Right ventricle myocardium superior (tissue), 1 donor: Measurements from ENCODE around the gene COL25A1. TPM values are rescaled to one million over a fixed set of nuclear protein-coding genes. Genes with fewer than 3 reads are reported as not detected.

ENCODE experiments used
- ATAC-seq: fragments of 200-7000 bp; cut with Tn5 transposase; one replicate; pipeline ENCODE4 v1.9.1; 2020; ENCODE audit warnings: mild to moderate bottlenecking; ENCODE audit not compliant: poor library complexity
- DNase-seq: peaks from one replicate; pipeline ENCODE4 v3.0.0-alpha.2; 2020
- intact Hi-C: fragments of 100-400 bp; cut with DNase I; formaldehyde crosslinking; loops from one replicate; pipeline ENCODE4 v1.11.2; 2022
- total RNA-seq: library from RNA; stranded (reverse); fragmentation: NEBNext Ultra II Directional; extraction: Animal tissue kit (Norgen Biotek cat#: 25700); gene quantifications from one replicate; pipeline ENCODE4 v1.2.1, GENCODE V29; 2021
- donor health status: DM: no; HTN: yes; CAD: no; lungs with severe emphysema.

Gene COL25A1
- total RNA-seq, 1 donor from 2014 or later = 0.24 TPM

DNA sequence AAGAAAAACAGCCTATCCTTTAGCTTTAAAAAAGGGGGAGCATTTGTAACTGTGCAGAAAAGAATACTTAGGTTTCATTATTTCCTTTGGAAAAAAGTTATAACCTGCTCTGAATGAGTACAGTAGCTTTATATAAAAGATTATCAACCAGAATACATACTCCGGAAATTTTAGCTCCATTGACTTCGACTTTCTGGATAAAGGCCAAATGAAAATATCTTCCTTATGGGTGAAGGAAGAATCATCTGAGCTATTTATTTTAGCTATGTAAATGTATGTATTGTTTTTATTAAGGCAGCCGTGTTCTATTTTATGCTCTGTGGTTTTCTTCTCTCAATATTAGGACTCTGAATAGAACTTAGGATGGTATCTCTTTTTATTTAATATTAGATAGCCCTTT is 470.6 kb downstream of the COL25A1 start:
- ATAC-seq (no peak), DNase-seq (no peak)
- intact Hi-C loops = loop anchor here (5.0 kb wide), 1 partner anchor 570 kb away; no protein-coding TSS in a partner anchor

DNA sequence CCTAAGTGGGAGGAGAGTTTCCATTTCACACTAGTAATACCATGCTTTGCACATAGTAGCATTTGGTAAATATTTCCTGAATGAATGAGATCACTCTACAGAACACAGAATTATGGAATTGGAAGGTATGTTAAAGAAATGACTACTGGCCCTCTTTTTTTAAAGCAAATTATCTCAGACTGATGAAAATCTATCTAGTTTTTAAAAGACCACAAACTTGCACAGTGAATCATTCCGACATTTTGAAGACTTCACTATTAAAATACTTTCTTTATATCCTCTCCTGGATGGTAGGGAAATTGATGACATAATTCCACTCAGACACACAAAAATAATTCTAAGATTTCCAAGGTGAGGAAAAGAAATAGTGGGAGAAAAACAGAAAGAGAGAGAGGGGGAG is 471.2 kb downstream of the COL25A1 start:
- intact Hi-C loops = loop anchor here (5.0 kb wide), 1 partner anchor 571 kb away; no protein-coding TSS in a partner anchor

GRCh38 chr4:108830509-108831244 is 471.8 kb downstream of the COL25A1 start:
- intact Hi-C loops = loop anchor here (5.0 kb wide), 1 partner anchor 572 kb away; no protein-coding TSS in a partner anchor
- peak; percentile 95 for ATAC-seq
- peak; percentile 72 for DNase-seq

More for the DNA sequence above, 471.2 kb downstream of the COL25A1 start:
- no peak for DNase-seq
- no peak for ATAC-seq

- DNase-seq (no peak), ATAC-seq (no peak)
- intact Hi-C loops = loop anchor here (5.0 kb wide), 1 partner anchor 572 kb away; no protein-coding TSS in a partner anchor
These were observed 472.4 kb downstream of the COL25A1 start for GRCh38 chr4:108829966-108830492.

GRCh38 chr4:108828620-108829019 is 473.8 kb downstream of the COL25A1 start:
- DNase-seq (no peak), ATAC-seq (peak; percentile 29)
- intact Hi-C loops = no loop called here

DNA sequence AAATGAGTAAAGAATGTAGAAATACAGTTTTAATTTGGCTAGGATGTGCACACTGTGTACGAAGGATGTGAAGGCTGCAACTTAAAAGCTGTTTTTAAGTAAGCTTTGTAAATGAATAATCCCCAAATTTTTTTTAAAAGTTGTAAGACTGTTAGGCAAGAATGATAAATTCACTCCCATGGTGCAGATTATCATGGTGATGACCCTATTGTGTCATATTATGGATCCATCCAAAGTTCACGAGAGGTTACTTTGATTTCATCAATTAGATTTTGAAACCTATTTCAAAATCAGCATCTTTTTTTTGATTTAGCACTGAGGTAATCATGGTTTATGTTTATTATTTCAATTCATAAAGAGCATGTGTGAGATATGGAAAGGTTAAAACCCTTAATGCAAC is 476.7 kb downstream of the COL25A1 start:
- DNase-seq = no peak
- ATAC-seq = no peak
- intact Hi-C loops = no loop called here

DNA sequence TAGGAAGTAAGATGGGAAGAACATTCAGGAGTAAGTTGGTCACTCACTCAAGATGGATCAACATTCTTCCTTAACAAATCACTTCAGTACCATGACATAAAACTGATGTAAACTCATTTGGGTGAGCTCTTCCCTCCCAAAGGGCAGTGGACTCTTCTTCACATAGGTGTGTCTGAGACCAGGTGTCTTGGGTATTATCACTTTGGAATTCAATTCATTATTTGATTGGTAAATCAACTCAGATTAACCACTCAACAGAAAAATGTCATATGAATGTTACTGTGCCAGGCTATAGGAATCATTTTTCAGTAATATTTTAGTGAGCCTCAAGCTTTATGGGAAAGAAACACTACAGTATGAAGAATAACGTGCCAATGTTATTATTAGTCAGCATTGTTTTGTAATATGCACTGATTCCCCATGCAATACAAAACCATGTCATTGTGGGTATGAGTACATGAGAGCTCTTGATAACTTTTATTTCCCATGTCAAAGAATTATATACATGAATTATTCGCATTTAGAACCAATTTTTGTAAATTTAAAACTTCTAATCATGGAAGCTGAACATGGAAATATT is 481.0 kb downstream of the COL25A1 start:
- intact Hi-C loops = no loop called here

DNA sequence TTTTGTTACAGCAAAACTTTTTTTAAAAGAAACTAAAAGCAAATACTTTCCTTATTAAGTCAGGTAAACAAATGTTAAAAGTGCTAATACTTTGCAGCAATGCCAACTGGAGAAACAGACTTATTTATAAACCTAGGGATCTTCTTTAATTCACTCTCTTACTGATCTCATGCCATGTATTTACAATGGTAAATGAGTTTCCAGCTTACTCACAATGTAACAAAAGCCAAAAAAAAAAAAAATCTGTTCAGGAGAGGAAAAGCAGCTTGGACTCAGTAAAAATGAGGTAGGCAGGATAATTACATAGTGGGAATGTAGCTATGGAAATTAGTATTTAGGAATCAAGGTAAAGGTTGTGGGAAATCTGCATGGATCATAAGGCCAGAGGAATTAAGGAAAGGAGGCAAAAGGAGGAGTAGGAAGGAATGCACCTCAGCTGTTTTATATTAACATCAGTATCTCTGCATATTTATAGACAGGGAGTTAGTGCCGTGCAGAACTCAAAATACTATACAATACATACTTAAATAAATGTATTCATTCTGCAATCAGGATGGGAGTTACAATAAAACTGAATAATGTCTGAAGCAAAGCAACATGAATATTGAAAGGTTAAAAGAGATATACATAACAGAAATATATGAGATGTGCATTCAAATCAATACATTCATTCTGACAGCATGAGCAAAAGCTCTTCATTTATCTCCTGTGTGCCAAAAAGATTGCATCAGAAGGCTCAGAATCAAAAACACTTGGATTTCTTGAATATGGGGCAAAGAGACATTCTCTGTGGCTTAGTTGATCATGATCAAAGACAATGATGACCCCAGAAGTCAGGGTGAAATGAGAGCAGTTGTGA is 481.7 kb downstream of the COL25A1 start:
- DNase-seq (no peak), ATAC-seq (no peak)
- intact Hi-C loops = no loop called here

More for the DNA sequence above, 481.0 kb downstream of the COL25A1 start:
- DNase-seq = no peak
- ATAC-seq = no peak

DNA sequence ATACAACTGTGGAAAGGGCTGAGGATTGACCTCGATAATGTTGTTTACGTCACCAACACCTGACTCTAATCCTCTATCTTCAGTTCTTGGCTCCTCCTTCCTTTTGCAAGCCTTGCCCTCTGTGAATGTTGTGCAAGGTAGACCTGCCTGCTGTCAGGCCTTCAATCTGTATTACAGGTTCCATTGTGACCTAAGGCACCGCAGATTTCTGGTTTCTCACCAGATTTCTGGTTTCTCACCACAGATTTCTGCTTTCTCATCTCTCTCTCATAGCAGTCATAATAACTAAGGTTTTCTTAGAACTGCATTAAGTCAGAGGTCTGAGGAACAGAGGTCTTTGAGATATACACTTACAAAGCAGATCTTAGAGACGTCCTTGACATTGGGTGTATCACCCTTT is 488.1 kb downstream of the COL25A1 start:
- ATAC-seq (no peak), DNase-seq (no peak)

DNA sequence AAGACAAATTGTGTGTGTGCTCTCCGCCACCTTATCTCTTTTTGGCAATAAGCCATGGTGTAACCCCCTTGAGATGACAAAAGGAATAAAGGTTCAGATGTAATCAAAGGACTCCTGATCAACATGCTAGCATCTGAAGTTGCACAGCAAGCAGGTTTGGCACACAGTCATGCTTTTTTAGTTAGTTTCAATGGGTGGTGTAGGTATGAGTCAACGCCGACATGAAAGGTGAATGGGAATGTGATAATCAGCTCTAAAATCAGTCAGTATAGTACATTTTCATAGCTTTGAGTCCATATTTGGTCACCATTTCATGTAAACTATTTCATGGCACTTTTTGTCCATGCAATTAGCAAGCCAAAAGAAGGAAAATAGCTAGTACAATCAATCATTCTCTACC is 489.2 kb downstream of the COL25A1 start:
- DNase-seq (no peak), ATAC-seq (no peak)
- intact Hi-C loops = no loop called here

More for the DNA sequence above, 488.1 kb downstream of the COL25A1 start:
- intact Hi-C loops = no loop called here

GRCh38 chr4:108811486-108811885 is 491.0 kb downstream of the COL25A1 start:
- DNase-seq (no peak), ATAC-seq (no peak)
- intact Hi-C loops = no loop called here

DNA sequence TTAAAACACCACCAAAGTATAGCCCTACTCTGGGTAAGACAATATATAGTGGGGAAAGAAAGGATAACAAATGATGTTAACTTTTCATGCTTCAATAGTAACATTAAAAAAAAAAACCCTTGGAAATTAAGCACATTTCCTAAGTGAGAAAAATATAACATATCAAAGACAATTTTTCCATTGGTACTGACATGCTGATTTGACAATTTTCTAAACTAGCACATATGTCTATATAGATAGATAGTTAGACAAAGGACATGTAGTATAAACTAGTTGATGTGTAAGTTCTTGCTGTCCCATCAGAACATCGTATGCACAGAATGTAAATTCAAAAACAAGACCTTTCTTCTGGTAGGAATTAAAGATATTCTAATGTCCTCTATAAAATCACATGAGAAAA is 492.4 kb downstream of the COL25A1 start:
- intact Hi-C loops = no loop called here
- DNase-seq (no peak), ATAC-seq (no peak)

DNA sequence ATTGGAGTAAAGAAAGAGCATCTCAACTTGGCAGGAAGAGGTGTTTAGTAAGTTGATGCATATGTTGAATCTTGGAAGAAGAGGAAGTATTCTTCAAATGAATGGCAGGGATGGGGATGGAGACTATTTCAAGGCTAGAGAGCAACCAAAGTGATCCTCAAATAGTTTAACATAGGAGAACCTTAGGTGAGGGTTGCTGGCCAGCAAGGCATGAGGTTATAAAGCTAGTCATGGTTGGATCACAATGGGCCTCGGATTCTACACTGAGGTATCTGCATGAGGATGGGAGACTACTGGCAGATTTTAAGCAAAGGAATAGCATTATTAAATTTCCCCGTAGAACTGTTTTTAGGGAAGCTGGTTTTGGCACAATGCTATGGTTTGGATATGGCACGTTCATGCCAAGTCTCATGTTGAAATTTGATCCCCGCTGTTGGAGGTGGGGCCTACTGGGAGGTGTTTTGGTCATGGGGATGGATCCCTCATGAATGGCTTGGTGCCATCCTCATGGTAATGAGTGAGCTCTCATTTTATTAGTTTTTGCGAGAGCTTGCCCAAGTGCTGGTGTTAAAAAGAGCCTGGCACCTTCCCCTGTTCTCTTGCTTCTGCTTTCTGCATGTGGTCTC is 497.7 kb downstream of the COL25A1 start:
- intact Hi-C loops = no loop called here
- ATAC-seq (no peak), DNase-seq (no peak)

GRCh38 chr4:108799306-108799705 is 503.2 kb downstream of the COL25A1 start:
- intact Hi-C loops = no loop called here
- no peak for ATAC-seq
- DNase-seq = no peak

DNA sequence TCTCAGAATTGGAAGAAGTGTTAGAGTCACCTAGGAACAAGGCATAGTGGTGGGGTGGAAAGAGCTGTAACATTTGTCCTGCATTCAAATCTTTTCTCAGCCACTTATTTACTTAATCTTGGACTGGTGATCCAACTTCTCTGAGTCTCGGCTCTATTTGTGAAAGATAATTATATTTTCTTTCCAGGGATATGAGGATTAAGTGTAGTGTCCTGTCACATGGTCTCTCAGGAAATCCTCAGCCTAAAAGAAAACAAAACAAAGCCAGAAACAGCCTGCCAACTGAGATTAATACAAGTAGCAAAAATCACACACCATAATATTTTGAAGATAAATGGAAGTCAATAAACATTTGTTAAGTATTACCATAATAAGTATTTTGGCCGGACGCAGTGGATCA is 506.3 kb downstream of the COL25A1 start:
- peak; percentile 14 for ATAC-seq
- intact Hi-C loops = no loop called here
- no peak for DNase-seq

DNA sequence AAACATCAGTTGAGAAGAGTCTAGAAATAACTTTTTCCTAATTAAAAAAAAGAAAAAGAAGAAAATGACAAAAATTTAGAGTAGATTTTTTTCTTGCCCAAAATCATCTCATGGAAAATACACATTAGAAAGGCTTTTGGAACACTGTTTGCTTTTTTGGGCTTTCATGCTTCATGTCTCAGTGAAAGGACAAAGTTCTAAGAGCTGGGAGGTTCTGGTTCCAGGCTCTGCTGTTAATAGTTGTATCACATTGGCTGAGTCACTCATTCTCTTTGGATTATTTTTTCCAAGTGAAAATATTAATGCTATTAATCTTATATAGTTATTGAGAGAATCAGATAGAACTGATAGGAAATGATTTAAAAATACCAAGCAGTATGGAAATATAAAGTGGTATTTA is 506.7 kb downstream of the COL25A1 start:
- intact Hi-C loops = no loop called here
- peak; percentile 32 for ATAC-seq
- DNase-seq = no peak

- no peak for DNase-seq
- peak; percentile 86 for ATAC-seq
- intact Hi-C loops = no loop called here
These were observed 508.3 kb downstream of the COL25A1 start for GRCh38 chr4:108794136-108794535.

DNA sequence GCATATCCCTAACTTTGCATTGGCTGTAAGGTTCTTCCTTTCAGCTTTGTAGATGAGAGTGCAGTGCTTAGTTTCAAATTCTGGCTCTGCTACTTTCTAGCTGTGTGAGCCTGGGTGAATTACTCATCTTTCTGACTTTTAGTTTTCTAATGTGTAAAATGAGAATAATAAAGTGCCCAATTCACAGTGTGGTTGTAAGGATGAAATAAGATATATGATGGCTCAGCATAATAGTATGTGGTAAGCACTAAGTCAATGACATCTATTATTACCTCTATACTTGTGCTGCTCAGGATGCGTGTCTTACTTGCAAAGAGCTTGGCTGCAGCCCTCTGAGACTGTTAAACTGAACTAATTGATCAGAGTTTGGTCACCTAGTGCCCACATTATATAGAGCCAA is 509.0 kb downstream of the COL25A1 start:
- DNase-seq = no peak
- ATAC-seq = no peak
- intact Hi-C loops = no loop called here

DNA sequence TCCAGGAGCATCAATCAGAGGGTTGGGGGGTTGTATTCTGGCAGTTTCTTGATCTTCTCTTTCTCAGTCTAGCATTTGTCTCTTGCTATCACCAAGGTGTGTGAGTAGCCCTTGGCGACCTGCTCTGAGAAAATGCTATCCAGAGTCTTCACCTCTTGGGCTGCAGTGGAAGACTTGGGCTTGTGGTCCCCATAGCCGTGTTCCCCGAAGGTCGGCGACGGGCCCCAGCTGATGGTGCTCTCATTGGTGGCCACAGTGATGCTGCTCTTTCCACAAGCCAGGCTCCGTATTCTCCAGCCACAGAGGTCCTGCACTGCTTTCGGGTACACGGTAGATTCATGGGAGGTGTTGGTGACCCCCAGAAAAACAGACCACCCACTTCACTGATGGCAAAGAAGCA is 513.7 kb downstream of the COL25A1 start:
- DNase-seq = no peak
- no peak for ATAC-seq
- intact Hi-C loops = no loop called here
